ENCODE data around the gene APOA4.

The APOA4 gene

DNA sequence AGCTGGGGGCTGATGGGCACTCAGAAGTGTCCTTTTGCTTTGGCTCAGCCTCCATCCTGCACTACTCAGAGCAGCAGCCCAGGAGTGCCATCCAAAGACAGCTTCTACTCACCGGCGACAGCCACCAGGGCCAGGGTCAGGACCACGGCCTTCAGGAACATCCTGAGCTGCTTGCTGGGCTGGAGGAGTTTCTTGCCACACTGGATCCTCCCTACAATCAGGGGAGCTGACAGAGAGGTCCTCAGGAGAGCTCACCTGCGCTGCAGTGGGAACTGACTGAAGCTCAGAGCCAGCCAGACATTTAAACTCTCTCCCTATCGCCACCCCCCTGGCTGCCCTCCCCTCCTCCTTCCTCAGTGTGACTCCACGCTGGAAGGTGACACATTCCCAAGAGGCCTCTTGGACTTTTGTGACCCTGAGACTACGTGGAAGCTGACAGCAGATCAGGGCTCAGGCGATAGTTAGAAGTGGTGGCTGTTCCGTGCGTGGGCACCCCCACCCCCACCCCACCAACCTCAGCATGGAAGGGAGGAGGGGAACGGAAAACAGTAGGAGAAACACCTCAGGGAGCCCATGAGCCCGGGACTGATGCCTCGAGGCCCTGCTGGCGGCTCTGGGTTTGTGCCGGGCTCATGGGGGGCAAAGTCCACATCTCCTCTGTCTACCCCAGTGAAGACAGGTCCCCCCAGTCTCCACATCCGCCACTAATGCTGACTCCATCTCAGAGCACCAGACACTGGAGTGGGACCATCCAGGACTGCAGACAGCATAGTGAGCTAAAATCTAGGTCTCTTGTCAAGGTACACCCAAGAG is at the start of gene APOA4:
Gene APOA4, minus strand, starts transcription at position 274 of the 813 bp plus-strand sequence. Its CDS starts 113 bp downstream, at position 161.
- Histone ChIP-seq H3K27ac (ENCODE audit: low read length) (no peak within 1 kb of the TSS), H3K9me3 (ENCODE audit: control insufficient read depth, low read depth, low read length) (no peaks in the 10 kb centered on the region), H3K4me1 (ENCODE audit: control insufficient read depth, low read depth, low read length) (no peaks in the 10 kb centered on the region), H3K9ac (ENCODE audit: low read length) (no peak within 1 kb of the TSS), H3K27me3 (ENCODE audit: control insufficient read depth, insufficient read depth, low read length) (no peaks in the 10 kb centered on the region), H3K36me3 (ENCODE audit: control insufficient read depth, low read depth, low read length) (no peaks in the 10 kb centered on the region), H3K4me3 (ENCODE audit: low read length) (no peak within 1 kb of the TSS)

DNA sequence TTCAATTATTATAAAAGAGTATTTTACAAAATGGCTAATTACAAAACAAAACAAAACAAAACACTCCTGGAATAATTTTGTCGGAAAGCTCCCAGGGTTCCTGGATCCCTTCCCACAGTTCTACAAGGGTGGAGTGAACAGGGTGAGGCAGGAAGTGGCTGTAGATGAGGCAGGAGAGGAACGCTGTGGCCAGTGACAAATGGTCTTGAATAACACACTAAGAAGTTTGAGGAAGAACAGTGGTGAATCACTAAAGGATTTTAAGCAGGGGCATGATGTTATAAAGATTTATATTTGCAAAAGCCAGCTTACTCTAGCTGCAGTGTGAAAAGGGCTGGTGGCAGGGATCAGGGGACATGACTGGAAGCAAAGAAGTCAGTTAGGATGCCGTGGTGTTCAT is 48.1 kb upstream of the APOA4 start:
- H3K27ac ChIP-seq (ENCODE audit: low read length): no peak overlapping the region
- H3K4me3 ChIP-seq (ENCODE audit: low read length): no peak overlapping the region
- H3K4me1 ChIP-seq (ENCODE audit: control insufficient read depth, low read depth, low read length): no peaks in the 10 kb centered on the region
- H3K9ac ChIP-seq (ENCODE audit: low read length): no peak overlapping the region
- H3K27me3 ChIP-seq (ENCODE audit: control insufficient read depth, insufficient read depth, low read length): no peaks in the 10 kb centered on the region
- no peaks in the 10 kb centered on the region for H3K9me3 ChIP-seq (ENCODE audit: control insufficient read depth, low read depth, low read length)
- H3K36me3 ChIP-seq (ENCODE audit: control insufficient read depth, low read depth, low read length): peaks cover 73% of the 10 kb centered on the region

GRCh38 chr11:116870054-116870453 is 47.0 kb upstream of the APOA4 start:
- peaks cover 72% of the 10 kb centered on the region for H3K36me3 ChIP-seq (ENCODE audit: control insufficient read depth, low read depth, low read length)

GRCh38 chr11:116869610-116870009 is 46.5 kb upstream of the APOA4 start:
- H3K9me3 ChIP-seq (ENCODE audit: control insufficient read depth, low read depth, low read length): no peaks in the 10 kb centered on the region
- peaks cover 74% of the 10 kb centered on the region for H3K36me3 ChIP-seq (ENCODE audit: control insufficient read depth, low read depth, low read length)

More at GRCh38 chr11:116870054-116870453, 47.0 kb upstream of the APOA4 start:
- Histone ChIP-seq H3K4me1 (ENCODE audit: control insufficient read depth, low read depth, low read length) (no peaks in the 10 kb centered on the region), H3K27ac (ENCODE audit: low read length) (no peak overlapping the region), H3K27me3 (ENCODE audit: control insufficient read depth, insufficient read depth, low read length) (no peaks in the 10 kb centered on the region), H3K9ac (ENCODE audit: low read length) (no peak overlapping the region), H3K9me3 (ENCODE audit: control insufficient read depth, low read depth, low read length) (no peaks in the 10 kb centered on the region), H3K4me3 (ENCODE audit: low read length) (no peak overlapping the region)

DNA sequence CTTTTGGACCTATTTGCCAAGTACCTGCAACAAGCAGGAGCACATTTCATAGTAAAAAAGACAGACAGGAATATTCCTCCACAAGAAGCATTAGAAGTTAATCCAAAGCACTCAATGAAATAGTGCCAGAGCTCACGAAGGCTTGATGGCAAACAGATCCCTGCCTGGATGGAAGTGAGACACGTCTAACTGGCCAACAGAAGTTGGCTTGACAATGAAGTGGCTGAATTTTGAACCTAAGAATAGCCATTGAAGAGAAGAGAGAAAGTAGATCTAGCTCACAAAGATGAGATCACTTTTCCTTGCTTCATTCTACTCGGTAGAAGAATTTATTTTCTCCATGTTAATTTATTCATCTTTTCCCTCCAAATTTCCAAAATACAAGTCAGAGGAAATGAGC is 45.0 kb upstream of the APOA4 start:
- Histone ChIP-seq H3K9me3 (ENCODE audit: control insufficient read depth, low read depth, low read length) (no peaks in the 10 kb centered on the region), H3K27ac (ENCODE audit: low read length) (no peak overlapping the region), H3K4me3 (ENCODE audit: low read length) (no peak overlapping the region), H3K9ac (ENCODE audit: low read length) (no peak overlapping the region), H3K36me3 (ENCODE audit: control insufficient read depth, low read depth, low read length) (peaks cover 73% of the 10 kb centered on the region), H3K4me1 (ENCODE audit: control insufficient read depth, low read depth, low read length) (no peaks in the 10 kb centered on the region), H3K27me3 (ENCODE audit: control insufficient read depth, insufficient read depth, low read length) (no peaks in the 10 kb centered on the region)

More at GRCh38 chr11:116869610-116870009, 46.5 kb upstream of the APOA4 start:
- no peaks in the 10 kb centered on the region for H3K27me3 ChIP-seq (ENCODE audit: control insufficient read depth, insufficient read depth, low read length)
- no peak overlapping the region for H3K4me3 ChIP-seq (ENCODE audit: low read length)
- no peak overlapping the region for H3K9ac ChIP-seq (ENCODE audit: low read length)
- H3K27ac ChIP-seq (ENCODE audit: low read length): no peak overlapping the region
- H3K4me1 ChIP-seq (ENCODE audit: control insufficient read depth, low read depth, low read length): no peaks in the 10 kb centered on the region

GRCh38 chr11:116867619-116868018 is 44.5 kb upstream of the APOA4 start:
- Histone ChIP-seq H3K4me3 (ENCODE audit: low read length) (no peak overlapping the region), H3K9ac (ENCODE audit: low read length) (no peak overlapping the region), H3K9me3 (ENCODE audit: control insufficient read depth, low read depth, low read length) (no peaks in the 10 kb centered on the region), H3K4me1 (ENCODE audit: control insufficient read depth, low read depth, low read length) (no peaks in the 10 kb centered on the region), H3K27me3 (ENCODE audit: control insufficient read depth, insufficient read depth, low read length) (no peaks in the 10 kb centered on the region), H3K36me3 (ENCODE audit: control insufficient read depth, low read depth, low read length) (peaks cover 69% of the 10 kb centered on the region), H3K27ac (ENCODE audit: low read length) (no peak overlapping the region)

GRCh38 chr11:116866804-116867455 is 43.8 kb upstream of the APOA4 start:
- Histone ChIP-seq H3K9ac (ENCODE audit: low read length) (no peak overlapping the region), H3K4me1 (ENCODE audit: control insufficient read depth, low read depth, low read length) (no peaks in the 10 kb centered on the region), H3K27me3 (ENCODE audit: control insufficient read depth, insufficient read depth, low read length) (no peaks in the 10 kb centered on the region), H3K4me3 (ENCODE audit: low read length) (no peak overlapping the region), H3K9me3 (ENCODE audit: control insufficient read depth, low read depth, low read length) (no peaks in the 10 kb centered on the region), H3K36me3 (ENCODE audit: control insufficient read depth, low read depth, low read length) (peaks cover 69% of the 10 kb centered on the region), H3K27ac (ENCODE audit: low read length) (no peak overlapping the region)

DNA sequence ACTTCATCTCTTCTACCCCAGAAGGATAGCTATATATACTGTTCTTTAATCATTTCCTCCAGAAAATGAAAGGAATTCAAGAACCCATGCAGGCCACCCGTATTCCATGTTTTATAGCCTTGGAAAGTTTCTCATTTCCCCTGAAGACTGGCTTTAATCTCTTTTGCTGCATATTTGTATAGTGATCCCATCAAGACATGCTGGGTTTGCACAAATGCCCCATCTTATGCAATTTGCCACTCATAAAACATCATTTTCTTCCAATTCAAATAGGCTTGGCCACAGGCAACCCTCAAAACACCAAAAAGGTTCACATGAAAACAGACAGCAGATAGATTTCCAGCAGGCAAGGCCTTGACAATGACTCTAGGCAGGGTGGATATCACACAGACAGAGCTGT is 42.6 kb upstream of the APOA4 start:
- Histone ChIP-seq H3K4me1 (ENCODE audit: control insufficient read depth, low read depth, low read length) (no peaks in the 10 kb centered on the region), H3K27me3 (ENCODE audit: control insufficient read depth, insufficient read depth, low read length) (no peaks in the 10 kb centered on the region), H3K9ac (ENCODE audit: low read length) (no peak overlapping the region), H3K4me3 (ENCODE audit: low read length) (no peak overlapping the region), H3K27ac (ENCODE audit: low read length) (no peak overlapping the region), H3K36me3 (ENCODE audit: control insufficient read depth, low read depth, low read length) (peaks cover 69% of the 10 kb centered on the region), H3K9me3 (ENCODE audit: control insufficient read depth, low read depth, low read length) (no peaks in the 10 kb centered on the region)

GRCh38 chr11:116864531-116864930 is 41.4 kb upstream of the APOA4 start:
- Histone ChIP-seq H3K4me1 (ENCODE audit: control insufficient read depth, low read depth, low read length) (no peaks in the 10 kb centered on the region), H3K9me3 (ENCODE audit: control insufficient read depth, low read depth, low read length) (no peaks in the 10 kb centered on the region), H3K4me3 (ENCODE audit: low read length) (no peak overlapping the region), H3K9ac (ENCODE audit: low read length) (no peak overlapping the region), H3K27me3 (ENCODE audit: control insufficient read depth, insufficient read depth, low read length) (no peaks in the 10 kb centered on the region), H3K27ac (ENCODE audit: low read length) (no peak overlapping the region), H3K36me3 (ENCODE audit: control insufficient read depth, low read depth, low read length) (peaks cover 64% of the 10 kb centered on the region)

GRCh38 chr11:116862951-116863350 is 39.8 kb upstream of the APOA4 start:
- no peaks in the 10 kb centered on the region for H3K9me3 ChIP-seq (ENCODE audit: control insufficient read depth, low read depth, low read length)
- no peak overlapping the region for H3K27ac ChIP-seq (ENCODE audit: low read length)
- no peak overlapping the region for H3K4me3 ChIP-seq (ENCODE audit: low read length)
- H3K9ac ChIP-seq (ENCODE audit: low read length): no peak overlapping the region
- H3K4me1 ChIP-seq (ENCODE audit: control insufficient read depth, low read depth, low read length): no peaks in the 10 kb centered on the region
- peaks cover 66% of the 10 kb centered on the region for H3K36me3 ChIP-seq (ENCODE audit: control insufficient read depth, low read depth, low read length)
- H3K27me3 ChIP-seq (ENCODE audit: control insufficient read depth, insufficient read depth, low read length): no peaks in the 10 kb centered on the region

GRCh38 chr11:116862185-116862584 is 39.1 kb upstream of the APOA4 start:
- Histone ChIP-seq H3K27me3 (ENCODE audit: control insufficient read depth, insufficient read depth, low read length) (no peaks in the 10 kb centered on the region), H3K9me3 (ENCODE audit: control insufficient read depth, low read depth, low read length) (no peaks in the 10 kb centered on the region), H3K9ac (ENCODE audit: low read length) (no peak overlapping the region), H3K27ac (ENCODE audit: low read length) (no peak overlapping the region), H3K4me1 (ENCODE audit: control insufficient read depth, low read depth, low read length) (no peaks in the 10 kb centered on the region), H3K36me3 (ENCODE audit: control insufficient read depth, low read depth, low read length) (peaks cover 66% of the 10 kb centered on the region), H3K4me3 (ENCODE audit: low read length) (no peak overlapping the region)

DNA sequence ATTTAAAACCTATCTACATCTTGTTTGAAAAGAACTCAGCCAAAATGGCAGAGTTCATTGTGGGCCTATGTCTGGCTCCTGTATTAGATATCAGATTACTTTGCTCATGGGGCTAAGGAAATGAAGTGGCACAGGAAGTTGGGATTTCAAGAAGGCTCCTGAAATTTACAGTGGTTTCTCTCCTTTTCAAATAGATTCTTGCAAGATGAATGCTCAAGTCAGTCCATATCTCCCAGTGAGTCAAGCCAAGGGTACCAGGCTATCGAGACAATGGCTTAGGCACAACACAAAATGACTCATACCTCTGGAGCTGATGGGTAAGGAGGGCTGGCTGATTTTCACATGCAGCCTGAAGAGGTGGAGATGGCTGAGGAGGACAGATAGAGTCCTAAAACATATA is 38.4 kb upstream of the APOA4 start:
- Histone ChIP-seq H3K4me1 (ENCODE audit: control insufficient read depth, low read depth, low read length) (no peaks in the 10 kb centered on the region), H3K9ac (ENCODE audit: low read length) (no peak overlapping the region)

More for the DNA sequence above, 38.4 kb upstream of the APOA4 start:
- no peak overlapping the region for H3K4me3 ChIP-seq (ENCODE audit: low read length)
- no peaks in the 10 kb centered on the region for H3K9me3 ChIP-seq (ENCODE audit: control insufficient read depth, low read depth, low read length)
- peaks cover 66% of the 10 kb centered on the region for H3K36me3 ChIP-seq (ENCODE audit: control insufficient read depth, low read depth, low read length)
- H3K27ac ChIP-seq (ENCODE audit: low read length): no peak overlapping the region
- no peaks in the 10 kb centered on the region for H3K27me3 ChIP-seq (ENCODE audit: control insufficient read depth, insufficient read depth, low read length)

All from iPS-18a (cell line).